Hepatocyte (in vitro differentiated cells): ENCODE results near the gene ERH. TPM values are rescaled to one million over a fixed set of nuclear protein-coding genes. Genes with fewer than 3 reads are reported as not detected.

Source experiments
- DNase-seq: peaks from one replicate; pipeline ENCODE4 v3.0.0-alpha.2; 2016; ENCODE audit warnings: low spot score
- H2AFZ ChIP-seq: fragments of 200-600 bp; sonication (generic); 2 replicates; pipeline ENCODE4 v1.6.0; 2016; ENCODE audit warnings: antibody characterized with exemption, mild to moderate bottlenecking
- H3K27ac ChIP-seq: fragments of 200-600 bp; sonication (generic); 2 replicates; pipeline ENCODE4 v1.5.1; 2016; ENCODE audit warnings: mild to moderate bottlenecking
- H3K27me3 ChIP-seq: fragments of 200-600 bp; sonication (generic); 2 replicates; pipeline ENCODE4 v1.6.1; 2016
- H3K36me3 ChIP-seq: fragments of 200-600 bp; sonication (generic); replicated peaks from 2 replicates; pipeline ENCODE4 v1.5.1; 2016; ENCODE audit warnings: low read depth; ENCODE audit not compliant: insufficient read depth
- H3K4me1 ChIP-seq: fragments of 200-600 bp; sonication (generic); 2 replicates; pipeline ENCODE4 v1.5.1; 2016; ENCODE audit warnings: mild to moderate bottlenecking, moderate library complexity; ENCODE audit not compliant: insufficient read depth
- H3K4me2 ChIP-seq: fragments of 200-600 bp; sonication (generic); 2 replicates; pipeline ENCODE4 v1.6.0; 2016
- H3K4me3 ChIP-seq: fragments of 200-600 bp; sonication (generic); 2 replicates; pipeline ENCODE4 v1.5.1; 2016; ENCODE audit warnings: mild to moderate bottlenecking
- H3K79me2 ChIP-seq: fragments of 200-600 bp; sonication (generic); 2 replicates; pipeline ENCODE4 v1.6.0; 2017; ENCODE audit warnings: mild to moderate bottlenecking
- H3K9me2 ChIP-seq: fragments of 200-600 bp; sonication (generic); replicated peaks from 2 replicates; pipeline ENCODE4 v1.6.0; 2017; ENCODE audit warnings: mild to moderate bottlenecking; ENCODE audit not compliant: insufficient read depth
- H3K9me3 ChIP-seq: fragments of 200-600 bp; sonication (generic); 2 replicates; pipeline ENCODE4 v1.5.1; 2016; ENCODE audit warnings: low read depth, mild to moderate bottlenecking
- H4K20me1 ChIP-seq: fragments of 200-600 bp; sonication (generic); 2 replicates; pipeline ENCODE4 v1.6.0; 2016; ENCODE audit warnings: mild to moderate bottlenecking; ENCODE audit not compliant: insufficient read depth, poor library complexity, severe bottlenecking
- CTCF ChIP-seq: fragments of 200-600 bp; sonication (generic); IDR thresholded peaks from 2 replicates; pipeline ENCODE4 v1.5.1; 2016; ENCODE audit warnings: antibody characterized with exemption, mild to moderate bottlenecking; ENCODE audit not compliant: poor library complexity
- EZH2 ChIP-seq: fragments of 200-600 bp; sonication (generic); IDR thresholded peaks from 2 replicates; pipeline ENCODE4 v1.6.1; 2016; ENCODE audit warnings: antibody characterized with exemption, mild to moderate bottlenecking, borderline replicate concordance
- EZH2phosphoT487 ChIP-seq: fragments of 200-600 bp; sonication (generic); IDR thresholded peaks from one replicate; pipeline ENCODE4 v1.6.1; 2018; ENCODE audit warnings: antibody characterized with exemption, mild to moderate bottlenecking, low read depth, moderate library complexity; ENCODE audit not compliant: unreplicated experiment, severe bottlenecking
- WGBS: methylation state at CpG from one replicate; pipeline ENCODE4 v1.1.6; 2016; ENCODE audit warnings: low lambda C conversion rate; ENCODE audit errors: missing lambda C conversion rate; 5-methylcytosine and 5-hydroxymethylcytosine counted together
- polyA plus RNA-seq: library from polyadenylated mRNA; unstranded; fragments of >200 nt; fragmentation: Nextera tagmentation; extraction: Ambion mirVana; gene quantifications from 2 replicates; pipeline ENCODE4 v1.2.1, GENCODE V29; 2016
- total RNA-seq: library from RNA; depleted of rRNA; stranded (reverse); fragments of >200 nt; gene quantifications from 2 replicates; pipeline ENCODE4 v1.2.3, GENCODE V29; 2014

Gene ERH
- total and polyA plus RNA-seq, 2 experiments from 2014 or later, result 147 to 219 TPM

- H3K36me3 ChIP-seq, result no peaks in the 10 kb centered on the region
- no peaks in the 10 kb centered on the region for H3K9me2 ChIP-seq
- H4K20me1 ChIP-seq, result peaks cover 11% of the 10 kb centered on the region
- no peaks in the 10 kb centered on the region for H3K4me1 ChIP-seq
- H3K27me3 ChIP-seq, result no peaks in the 10 kb centered on the region
- H3K27ac ChIP-seq, result no peak overlapping the region
- no peak for TF ChIP-seq CTCF
- TF ChIP-seq EZH2phosphoT487, result no peak
- no peak for TF ChIP-seq EZH2
- H2AFZ ChIP-seq, result no peak overlapping the region
- no peaks in the 10 kb centered on the region for H3K9me3 ChIP-seq
- peaks cover 53% of the 10 kb centered on the region for H3K79me2 ChIP-seq
- H3K4me2 ChIP-seq, result no peak overlapping the region
- no peak for DNase-seq
- H3K4me3 ChIP-seq, result no peak overlapping the region
Measured at GRCh38 chr14:69429643-69430042, 31.5 kb upstream of the ERH start.

- no peaks in the 10 kb centered on the region for H3K27me3 ChIP-seq
- H3K4me2 ChIP-seq, result no peak overlapping the region
- H3K4me1 ChIP-seq, result no peaks in the 10 kb centered on the region
- no peak overlapping the region for H3K27ac ChIP-seq
- H4K20me1 ChIP-seq, result peaks cover 12% of the 10 kb centered on the region
- no peaks in the 10 kb centered on the region for H3K36me3 ChIP-seq
- no peak overlapping the region for H3K4me3 ChIP-seq
- H3K9me3 ChIP-seq, result no peaks in the 10 kb centered on the region
- no peak for DNase-seq
- no peaks in the 10 kb centered on the region for H3K9me2 ChIP-seq
- H3K79me2 ChIP-seq, result peaks cover 48% of the 10 kb centered on the region
- no peak for TF ChIP-seq CTCF
- no peak for TF ChIP-seq EZH2phosphoT487
- TF ChIP-seq EZH2, result no peak
- no peak overlapping the region for H2AFZ ChIP-seq
- WGBS, result 98% methylated on average over 6 of the region's 6 CpGs
Measured at GRCh38 chr14:69428289-69428998, 30.3 kb upstream of the ERH start.

GRCh38 chr14:69427596-69427995 is 29.5 kb upstream of the ERH start:
- Histone ChIP-seq H3K4me2 (no peak overlapping the region), H4K20me1 (peaks cover 9% of the 10 kb centered on the region), H3K4me1 (no peaks in the 10 kb centered on the region), H3K4me3 (no peak overlapping the region), H3K9me3 (no peaks in the 10 kb centered on the region), H3K9me2 (no peaks in the 10 kb centered on the region), H2AFZ (no peak overlapping the region), H3K27me3 (no peaks in the 10 kb centered on the region), H3K27ac (no peak overlapping the region), H3K36me3 (no peaks in the 10 kb centered on the region), H3K79me2 (peaks cover 48% of the 10 kb centered on the region)
- no peak for DNase-seq
- WGBS, result 100% methylated on average over 1 of the region's 1 CpG
- no peak for TF ChIP-seq EZH2phosphoT487
- TF ChIP-seq EZH2, result no peak
- no peak for TF ChIP-seq CTCF
